WTC11 (cell line): Measurements from ENCODE around the gene PSMG1. TPM values are rescaled to one million over a fixed set of nuclear protein-coding genes. Genes with fewer than 3 reads are reported as not detected.

Experiments used
- ATAC-seq: fragments of 200-7000 bp; cut with Tn5 transposase; 2 replicates; pipeline ENCODE4 v1.10.0; 2021; ENCODE audit warnings: mild to moderate bottlenecking, moderate library complexity
- CTCF ChIA-PET: fragments of 300-600 bp; sonication (Branson Sonifier 250); formaldehyde crosslinking; loops from one replicate; lab custom pipeline; 2021; ENCODE audit warnings: antibody characterized with exemption; lab: Charles Lee
- POLR2A ChIA-PET: fragments of 350-600 bp; sonication (Branson Sonifier 250); formaldehyde crosslinking; loops from one replicate; lab custom pipeline; 2021; ENCODE audit warnings: antibody characterized with exemption; lab: Charles Lee
- DNase-seq: peaks from one replicate; pipeline ENCODE4 v3.0.0; 2021; ENCODE audit warnings: low spot score
- H3K27ac Mint-ChIP-seq: 2 replicates; pipeline ENCODE4 v1.8.0; 2021; ENCODE audit warnings: mixed read lengths
- H3K27me3 Mint-ChIP-seq: 2 replicates; pipeline ENCODE4 v1.8.0; 2021; ENCODE audit warnings: low read depth, mild to moderate bottlenecking, moderate library complexity, mixed read lengths
- H3K36me3 Mint-ChIP-seq: 2 replicates; pipeline ENCODE4 v1.8.0; 2021; ENCODE audit warnings: mixed read lengths
- H3K4me1 Mint-ChIP-seq: 2 replicates; pipeline ENCODE4 v1.8.0; 2022; ENCODE audit warnings: mixed read lengths
- H3K4me3 Mint-ChIP-seq: 2 replicates; pipeline ENCODE4 v1.8.0; 2021; ENCODE audit warnings: mild to moderate bottlenecking, moderate library complexity, mixed read lengths
- H3K9me3 Mint-ChIP-seq: 2 replicates; pipeline ENCODE4 v1.8.0; 2021; ENCODE audit warnings: mixed read lengths
- E2F4 ChIP-seq: sonication (generic); formaldehyde crosslinking; IDR thresholded peaks from 2 replicates; pipeline ENCODE4 v1.8.1; 2022; ENCODE audit warnings: low read depth, mild to moderate bottlenecking, moderate library complexity, missing genetic modification reagents, borderline replicate concordance
- ETV6 ChIP-seq: sonication (generic); formaldehyde crosslinking; IDR thresholded peaks from 2 replicates; pipeline ENCODE4 v1.8.1; 2022; ENCODE audit warnings: mild to moderate bottlenecking, missing genetic modification reagents
- GRHL2 ChIP-seq: fragments of 250-450 bp; sonication (Bioruptor Pico); IDR thresholded peaks from 2 replicates; pipeline ENCODE4 v1.8.0; 2022; ENCODE audit warnings: mild to moderate bottlenecking, moderate library complexity; ENCODE audit not compliant: insufficient replicate concordance, severe bottlenecking
- HMGXB4 ChIP-seq: sonication (generic); formaldehyde crosslinking; IDR thresholded peaks from 2 replicates; pipeline ENCODE4 v1.8.1; 2023; ENCODE audit warnings: mild to moderate bottlenecking, moderate library complexity, missing genetic modification reagents
- KAT7 ChIP-seq: sonication (generic); formaldehyde crosslinking; IDR thresholded peaks from 2 replicates; pipeline ENCODE4 v1.8.1; 2023; ENCODE audit warnings: missing genetic modification reagents, mild to moderate bottlenecking, borderline replicate concordance
- NFE2L1 ChIP-seq: sonication (generic); formaldehyde crosslinking; IDR thresholded peaks from 2 replicates; pipeline ENCODE4 v1.8.1; 2023; ENCODE audit warnings: missing genetic modification reagents
- NR2C2 ChIP-seq: sonication (generic); formaldehyde crosslinking; IDR thresholded peaks from 2 replicates; pipeline ENCODE4 v1.8.0; 2022; ENCODE audit warnings: mild to moderate bottlenecking, missing genetic modification reagents
- PRDM15 ChIP-seq: sonication (generic); formaldehyde crosslinking; IDR thresholded peaks from 2 replicates; pipeline ENCODE4 v1.8.0; 2022; ENCODE audit warnings: missing genetic modification reagents
- PRRX2 ChIP-seq: fragments of 250-450 bp; sonication (Bioruptor Pico); IDR thresholded peaks from 2 replicates; pipeline ENCODE4 v1.8.0; 2021; ENCODE audit warnings: mild to moderate bottlenecking
- RORB ChIP-seq: fragments of 250-450 bp; sonication (Bioruptor Pico); IDR thresholded peaks from 2 replicates; pipeline ENCODE4 v1.9.0; 2021; ENCODE audit warnings: mild to moderate bottlenecking
- TP53 ChIP-seq: sonication (generic); formaldehyde crosslinking; IDR thresholded peaks from 2 replicates; pipeline ENCODE4 v1.8.1; 2023; ENCODE audit warnings: mild to moderate bottlenecking, missing genetic modification reagents
- ZNF121 ChIP-seq: sonication (generic); formaldehyde crosslinking; IDR thresholded peaks from 2 replicates; pipeline ENCODE4 v1.8.0; 2023; ENCODE audit warnings: missing genetic modification reagents
- ZNF138 ChIP-seq: sonication (generic); formaldehyde crosslinking; conservative IDR thresholded peaks from 2 replicates; pipeline ENCODE4 v1.8.1; 2022; ENCODE audit warnings: mild to moderate bottlenecking, moderate library complexity, missing genetic modification reagents
- ZNF317 ChIP-seq: sonication (generic); formaldehyde crosslinking; IDR thresholded peaks from 2 replicates; pipeline ENCODE4 v1.8.1; 2023; ENCODE audit warnings: low read depth, mild to moderate bottlenecking, moderate library complexity, missing genetic modification reagents, borderline replicate concordance
- ZNF396 ChIP-seq: fragments of 250-450 bp; sonication (Bioruptor Pico); IDR thresholded peaks from 2 replicates; pipeline ENCODE4 v1.8.0; 2021; ENCODE audit warnings: mild to moderate bottlenecking, moderate library complexity, borderline replicate concordance
- ZNF425 ChIP-seq: fragments of 250-450 bp; sonication (Bioruptor Pico); conservative IDR thresholded peaks from 2 replicates; pipeline ENCODE4 v1.9.0; 2021; ENCODE audit warnings: mild to moderate bottlenecking
- total RNA-seq: library from RNA; stranded (reverse); gene quantifications from 3 replicates; pipeline ENCODE4 v1.2.3, GENCODE V29; 2021
- TF ChIP-seq, protein P1 (sequence below): sonication (generic); formaldehyde crosslinking; IDR thresholded peaks from 2 replicates; pipeline ENCODE4 v1.8.1; 2023; ENCODE audit warnings: mild to moderate bottlenecking, missing genetic modification reagents, borderline replicate concordance
- TF ChIP-seq, protein P2 (sequence below): sonication (generic); formaldehyde crosslinking; IDR thresholded peaks from 2 replicates; pipeline ENCODE4 v1.8.1; 2022; ENCODE audit warnings: mild to moderate bottlenecking, missing genetic modification reagents, moderate library complexity, borderline replicate concordance

Gene PSMG1
- total RNA-seq, 1 experiment from 2014 or later = 70.4 TPM

DNA sequence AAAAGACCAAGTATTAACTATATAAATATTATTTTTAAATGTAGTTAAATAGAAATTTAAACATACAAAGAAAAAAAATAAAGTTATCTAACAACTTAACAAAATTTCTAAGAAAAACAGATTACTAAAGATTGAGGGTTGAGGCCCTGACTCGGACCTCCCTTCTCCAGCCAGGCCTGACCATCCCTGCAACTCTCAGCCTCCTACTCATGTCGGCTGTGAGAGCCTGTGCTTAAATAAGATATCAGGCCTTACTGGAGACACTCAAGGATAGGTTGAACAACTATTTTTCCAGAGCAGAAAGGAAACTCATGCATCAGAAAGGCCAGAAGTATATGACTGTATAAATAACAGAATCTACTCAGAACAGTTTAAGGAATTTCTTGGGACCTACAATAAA lies 33.0 kb upstream of the PSMG1 start:
- ATAC-seq (no peak), DNase-seq (no peak)
- no peak for TF ChIP-seq HMGXB4 (CRISPR knock-in tag)
- ChIA-PET POLR2A (no interaction called here), CTCF (no interaction called here)
- H3K4me3 Mint-ChIP-seq = no peak overlapping the region
- H3K27ac Mint-ChIP-seq = peak overlapping the region; percentile 70; the same call in 1 of the 2 replicates
- H3K4me1 Mint-ChIP-seq = no peaks in the 10 kb centered on the region
- peaks cover 40% of the 10 kb centered on the region for H3K36me3 Mint-ChIP-seq
- H3K9me3 Mint-ChIP-seq = no peaks in the 10 kb centered on the region
- no peaks in the 10 kb centered on the region for H3K27me3 Mint-ChIP-seq

GRCh38 chr21:39215078-39215477 lies 31.8 kb upstream of the PSMG1 start:
- Mint-ChIP-seq H3K27me3 (no peaks in the 10 kb centered on the region), H3K4me1 (no peaks in the 10 kb centered on the region), H3K4me3 (no peak overlapping the region), H3K27ac (no peak overlapping the region), H3K36me3 (peaks cover 45% of the 10 kb centered on the region), H3K9me3 (no peaks in the 10 kb centered on the region)
- no peak for ATAC-seq
- no peak for DNase-seq
- TF ChIP-seq KAT7 (CRISPR knock-in tag) = no peak
- no peak for TF ChIP-seq PRRX2 (CRISPR knock-in tag)
- no peak for TF ChIP-seq TP53 (CRISPR knock-in tag)
- no peak for TF ChIP-seq ZNF317 (CRISPR knock-in tag)
- TF ChIP-seq GRHL2 = no peak
- POLR2A ChIA-PET = no interaction called here
- CTCF ChIA-PET = no interaction called here

DNA sequence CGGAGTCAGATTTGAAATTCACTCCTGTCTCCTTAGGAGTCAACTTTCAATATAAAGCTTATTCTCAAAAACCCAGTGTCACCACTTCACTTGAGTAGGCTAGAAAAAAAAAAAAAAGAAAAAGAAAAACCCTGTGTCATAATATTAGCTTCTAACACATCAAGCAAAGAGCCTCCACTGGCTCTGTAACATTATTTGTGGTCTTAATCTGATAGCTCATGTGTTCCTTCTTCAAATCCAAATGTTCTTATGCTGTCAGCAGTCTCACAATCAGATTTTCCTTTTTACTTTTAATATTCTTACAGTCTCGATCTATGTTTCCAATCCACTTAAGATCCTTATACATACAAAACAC lies 26.1 kb upstream of the PSMG1 start:
- Mint-ChIP-seq H3K36me3 (peaks cover 48% of the 10 kb centered on the region), H3K4me3 (no peak overlapping the region), H3K4me1 (no peaks in the 10 kb centered on the region), H3K27me3 (no peaks in the 10 kb centered on the region), H3K27ac (no peak overlapping the region), H3K9me3 (no peaks in the 10 kb centered on the region)
- CTCF ChIA-PET = no interaction called here
- POLR2A ChIA-PET = interaction anchor here (0.7 kb wide), 1 partner anchor 26 kb away, joined by 3 read pairs; the partner anchor contains the start of gene PSMG1
- ATAC-seq = no peak
- DNase-seq = no peak
- TF ChIP-seq ZNF396 (CRISPR knock-in tag) = no peak
- TF ChIP-seq NR2C2 (CRISPR knock-in tag) = no peak
- no peak for TF ChIP-seq ZNF138 (CRISPR knock-in tag)
- TF ChIP-seq RORB (CRISPR knock-in tag) = no peak
- no peak for TF ChIP-seq ETV6 (CRISPR knock-in tag)
- no peak for TF ChIP-seq PRDM15 (CRISPR knock-in tag)
- TF ChIP-seq NFE2L1 (CRISPR knock-in tag) = no peak
- TF ChIP-seq, protein P1, sequence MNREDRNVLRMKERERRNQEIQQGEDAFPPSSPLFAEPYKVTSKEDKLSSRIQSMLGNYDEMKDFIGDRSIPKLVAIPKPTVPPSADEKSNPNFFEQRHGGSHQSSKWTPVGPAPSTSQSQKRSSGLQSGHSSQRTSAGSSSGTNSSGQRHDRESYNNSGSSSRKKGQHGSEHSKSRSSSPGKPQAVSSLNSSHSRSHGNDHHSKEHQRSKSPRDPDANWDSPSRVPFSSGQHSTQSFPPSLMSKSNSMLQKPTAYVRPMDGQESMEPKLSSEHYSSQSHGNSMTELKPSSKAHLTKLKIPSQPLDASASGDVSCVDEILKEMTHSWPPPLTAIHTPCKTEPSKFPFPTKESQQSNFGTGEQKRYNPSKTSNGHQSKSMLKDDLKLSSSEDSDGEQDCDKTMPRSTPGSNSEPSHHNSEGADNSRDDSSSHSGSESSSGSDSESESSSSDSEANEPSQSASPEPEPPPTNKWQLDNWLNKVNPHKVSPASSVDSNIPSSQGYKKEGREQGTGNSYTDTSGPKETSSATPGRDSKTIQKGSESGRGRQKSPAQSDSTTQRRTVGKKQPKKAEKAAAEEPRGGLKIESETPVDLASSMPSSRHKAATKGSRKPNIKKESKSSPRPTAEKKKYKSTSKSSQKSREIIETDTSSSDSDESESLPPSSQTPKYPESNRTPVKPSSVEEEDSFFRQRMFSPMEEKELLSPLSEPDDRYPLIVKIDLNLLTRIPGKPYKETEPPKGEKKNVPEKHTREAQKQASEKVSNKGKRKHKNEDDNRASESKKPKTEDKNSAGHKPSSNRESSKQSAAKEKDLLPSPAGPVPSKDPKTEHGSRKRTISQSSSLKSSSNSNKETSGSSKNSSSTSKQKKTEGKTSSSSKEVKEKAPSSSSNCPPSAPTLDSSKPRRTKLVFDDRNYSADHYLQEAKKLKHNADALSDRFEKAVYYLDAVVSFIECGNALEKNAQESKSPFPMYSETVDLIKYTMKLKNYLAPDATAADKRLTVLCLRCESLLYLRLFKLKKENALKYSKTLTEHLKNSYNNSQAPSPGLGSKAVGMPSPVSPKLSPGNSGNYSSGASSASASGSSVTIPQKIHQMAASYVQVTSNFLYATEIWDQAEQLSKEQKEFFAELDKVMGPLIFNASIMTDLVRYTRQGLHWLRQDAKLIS = no peak
- TF ChIP-seq, protein P2, sequence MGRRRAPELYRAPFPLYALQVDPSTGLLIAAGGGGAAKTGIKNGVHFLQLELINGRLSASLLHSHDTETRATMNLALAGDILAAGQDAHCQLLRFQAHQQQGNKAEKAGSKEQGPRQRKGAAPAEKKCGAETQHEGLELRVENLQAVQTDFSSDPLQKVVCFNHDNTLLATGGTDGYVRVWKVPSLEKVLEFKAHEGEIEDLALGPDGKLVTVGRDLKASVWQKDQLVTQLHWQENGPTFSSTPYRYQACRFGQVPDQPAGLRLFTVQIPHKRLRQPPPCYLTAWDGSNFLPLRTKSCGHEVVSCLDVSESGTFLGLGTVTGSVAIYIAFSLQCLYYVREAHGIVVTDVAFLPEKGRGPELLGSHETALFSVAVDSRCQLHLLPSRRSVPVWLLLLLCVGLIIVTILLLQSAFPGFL (CRISPR knock-in tag) = no peak
- TF ChIP-seq ZNF121 (CRISPR knock-in tag) = no peak
- no peak for TF ChIP-seq E2F4 (CRISPR knock-in tag)
- no peak for TF ChIP-seq ZNF425
